H1 (cell line): Measurements from ENCODE around the gene TEAD2. TPM values are rescaled to one million over a fixed set of nuclear protein-coding genes. Genes with fewer than 3 reads are reported as not detected.

Experiments
- CHD7 ChIP-seq: fragments of 300-600 bp; sonication (generic); IDR thresholded peaks from 2 replicates; pipeline ENCODE4 v1.7.1; 2012; ENCODE audit warnings: low read length, moderate library complexity, mild to moderate bottlenecking, inconsistent platforms; ENCODE audit not compliant: insufficient replicate concordance
- CTCF ChIP-seq, 3 experiments: IDR thresholded peaks; 1 replicate in 2 of 3; 2 replicates in 1 of 3; pipeline versions ENCODE4 v1.5.1 to v1.6.1; 2011; ENCODE audit warnings: low read length in 3 of 3, mild to moderate bottlenecking in 3 of 3, inconsistent platforms in 2 of 3, low read depth in 1 of 3, moderate library complexity in 1 of 3; ENCODE audit not compliant: insufficient read depth in 1 of 3; ENCODE audit errors: control extremely low read depth in 1 of 3
- POLR2A ChIP-seq, 2 experiments: IDR thresholded peaks; 1 replicate in 1 of 2; 2 replicates in 1 of 2; pipeline ENCODE4 v1.6.1; 2011; ENCODE audit warnings: low read depth in 2 of 2, low read length in 2 of 2, mild to moderate bottlenecking in 2 of 2; ENCODE audit errors: control extremely low read depth in 1 of 2
- POLR2AphosphoS5 ChIP-seq: IDR thresholded peaks from 2 replicates; pipeline ENCODE4 v1.6.1; 2011; ENCODE audit warnings: low read depth, low read length
- polyA plus RNA-seq, 7 experiments: library from polyadenylated mRNA; depleted of rRNA in 3 of 7; stranded (reverse) in 5 of 7; unstranded in 2 of 7; fragments of >200 nt in 5 of 7; fragments of 200-250 nt in 2 of 7; gene quantifications; 1 replicate in 5 of 7; 2 replicates in 1 of 7; 4 replicates in 1 of 7; pipeline versions ENCODE4 v1.2.1 to v1.2.3, GENCODE V29; 2011 to 2013; ENCODE audit warnings: missing spikeins in 2 of 7, mixed read lengths in 2 of 7
- total RNA-seq: library from RNA; stranded (reverse); fragmentation: NEBNext Ultra II Directional; extraction: Animal tissue kit (Norgen Biotek cat#: 25700); gene quantifications from 2 replicates; pipeline ENCODE4 v1.2.1, GENCODE V29; 2021

The TEAD2 gene
- total and polyA plus RNA-seq, 2 of the 8 experiments (the other 6 are each of a cell fraction or from before 2014, with no cell fraction given), result 87.6 to 146 TPM

GRCh38 chr19:49343123-49343522 is 19.1 kb downstream of the TEAD2 start (continued):
- no peak for TF ChIP-seq CTCF (IDR thresholded peaks at IDR 0.05; ENCODE audit: control extremely low read depth in 1 of 3, insufficient read depth in 1 of 3, low read depth in 1 of 3, low read length in 3 of 3)
- no peak for TF ChIP-seq CHD7
- no peak for TF ChIP-seq POLR2AphosphoS5
- no peak for TF ChIP-seq POLR2A (IDR thresholded peaks at IDR 0.05; ENCODE audit: control extremely low read depth in 1 of 2, low read depth in 2 of 2, low read length in 2 of 2)
